Left cardiac atrium (tissue), 4 donors: ENCODE measurements around the gene SNRNP25. TPM values are rescaled to one million over a fixed set of nuclear protein-coding genes. Genes with fewer than 3 reads are reported as not detected.

ENCODE experiments used
- ATAC-seq, 2 donors: fragments of 200-7000 bp; cut with Tn5 transposase; one replicate each; pipeline ENCODE4 v1.9.1; 2020; ENCODE audit warnings: mild to moderate bottlenecking in 2 of 2, moderate library complexity in 2 of 2
- DNase-seq: peaks from one replicate; pipeline ENCODE4 v3.0.0-alpha.2; 2020
- intact Hi-C, 2 donors: fragments of 100-400 bp; cut with DNase I; formaldehyde crosslinking; loops; one replicate each; pipeline versions ENCODE4 v1.14.1 to v1.15.1; 2022 to 2023
- total RNA-seq, 2 donors: library from RNA; stranded (reverse); fragmentation: NEBNext Ultra II Directional; extraction: Animal tissue kit (Norgen Biotek cat#: 25700); gene quantifications; one replicate each; pipeline ENCODE4 v1.2.1, GENCODE V29; 2021
- donor health status: DM: no; HTN: yes; CAD: no.
- donor health status: DM: no; HTN: yes; CAD: no; lungs with severe emphysema.
- donor health status: DM: yes; HTN: yes; CAD: no.
- donor health status: Dilated cardiomyopathy.

Gene SNRNP25
- total RNA-seq, 2 donors from 2014 or later: 54.7 to 56.9 TPM

GRCh38 chr16:74051-74746 is 20.6 kb downstream of the SNRNP25 start:
- intact Hi-C loops: no loop called here
- peak; percentile 62 for DNase-seq
- ATAC-seq: peak; percentile 1 to 17

GRCh38 chr16:74747-75334 is 21.2 kb downstream of the SNRNP25 start:
- ATAC-seq (no peak), DNase-seq (no peak)
- intact Hi-C loops: no loop called here

- ATAC-seq: peak; percentile 8 to 11
- intact Hi-C loops: no loop called here
- DNase-seq: peak; percentile 84
Measured at GRCh38 chr16:75580-76501, 22.2 kb downstream of the SNRNP25 start.

- DNase-seq: peak; percentile 88
- intact Hi-C loops: no loop called here
- peak; percentile 16 to 63 for ATAC-seq
Measured at GRCh38 chr16:76535-77272, 23.1 kb downstream of the SNRNP25 start.

- ATAC-seq (peak; percentile 24 to 54), DNase-seq (peak; percentile 77)
- intact Hi-C loops: no loop called here
Measured at GRCh38 chr16:77273-77806, 23.7 kb downstream of the SNRNP25 start.

GRCh38 chr16:77807-78443 is 24.3 kb downstream of the SNRNP25 start, which contains the start of gene MPG:
MPG (plus strand) TSS chr16:78225; CDS start chr16:78310, 85 bp downstream.
- peak; percentile 91 for DNase-seq
- ATAC-seq: peak; percentile 78 to 81
- intact Hi-C loops: no loop called here

- ATAC-seq: peak in 1 of 2 donors; percentile 8
- DNase-seq: peak; percentile 68
- intact Hi-C loops: no loop called here
Measured at GRCh38 chr16:78444-79150, 25.0 kb downstream of the SNRNP25 start.

GRCh38 chr16:79151-80054 is 25.8 kb downstream of the SNRNP25 start:
- intact Hi-C loops: no loop called here
- ATAC-seq (no peak), DNase-seq (no peak)

- ATAC-seq (no peak), DNase-seq (no peak)
- intact Hi-C loops: no loop called here
Measured at GRCh38 chr16:83060-83603, 29.5 kb downstream of the SNRNP25 start.

GRCh38 chr16:83781-84615 is 30.4 kb downstream of the SNRNP25 start:
- peak; percentile 32 to 36 for ATAC-seq
- DNase-seq: peak; percentile 65
- intact Hi-C loops: no loop called here

- intact Hi-C loops: no loop called here
- DNase-seq (peak; percentile 86), ATAC-seq (peak; percentile 83 to 89)
Measured at GRCh38 chr16:84718-85406, 31.2 kb downstream of the SNRNP25 start.

- intact Hi-C loops: no loop called here
- ATAC-seq (no peak), DNase-seq (no peak)
Measured at GRCh38 chr16:85407-85782, 31.8 kb downstream of the SNRNP25 start.

GRCh38 chr16:85865-86264 is 32.2 kb downstream of the SNRNP25 start:
- no peak for ATAC-seq
- intact Hi-C loops: no loop called here
- no peak for DNase-seq

GRCh38 chr16:86483-86952 is 32.9 kb downstream of the SNRNP25 start:
- intact Hi-C loops: no loop called here
- DNase-seq: no peak
- no peak for ATAC-seq

GRCh38 chr16:88613-89012 is 35.0 kb downstream of the SNRNP25 start:
- no peak for ATAC-seq
- DNase-seq: no peak
- intact Hi-C loops: no loop called here
